PFSK-1 (cell line): ENCODE measurements around the gene MAGI1.

Source experiments
- POLR2AphosphoS5 ChIP-seq: IDR thresholded peaks from 2 replicates; pipeline ENCODE4 v1.6.1; 2012; ENCODE audit warnings: low read depth, mild to moderate bottlenecking, control low read depth, low read length, moderate library complexity
- REST ChIP-seq, 2 experiments: IDR thresholded peaks; 2 replicates each; pipeline versions ENCODE4 v1.6.1 to v1.8.0; 2011 to 2012; ENCODE audit warnings: low read depth in 2 of 2, low read length in 2 of 2, control low read depth in 1 of 2, inconsistent platforms in 1 of 2, mild to moderate bottlenecking in 1 of 2, moderate library complexity in 1 of 2; ENCODE audit not compliant: insufficient read depth in 1 of 2
- TAF1 ChIP-seq: IDR thresholded peaks from 2 replicates; pipeline ENCODE4 v1.6.1; 2012; ENCODE audit warnings: low read length, control low read depth, borderline replicate concordance; ENCODE audit not compliant: insufficient read depth

GRCh38 chr3:65831733-65832425 is 206.8 kb downstream of the MAGI1 start:
- TF ChIP-seq TAF1 (no peak), REST (IDR thresholded peaks at IDR 0.05; ENCODE audit: insufficient read depth in 1 of 2, low read depth in 2 of 2, low read length in 2 of 2) (no peak), POLR2AphosphoS5 (no peak)
